SK-N-MC (cell line): ENCODE data around the gene CLIP2.
A peak's percentile ranks its signal among the peaks of the same experiment; 100 is the strongest.
"Not testable (repeated sequence)": the region's sequence is repeated elsewhere in the genome, so short reads cannot be mapped to it uniquely, and the experiment has no call there.

ENCODE experiments used
- DNase-seq: peaks from one replicate; pipeline ENCODE4 v3.0.0-alpha.2; 2011; ENCODE audit warnings: low read depth, low spot score
- H3K27ac ChIP-seq: fragments of 200-600 bp; sonication (generic); 2 replicates; pipeline ENCODE4 v1.5.1; 2016; ENCODE audit warnings: mixed run types
- H3K36me3 ChIP-seq: fragments of 200-600 bp; sonication (generic); 2 replicates; pipeline ENCODE4 v1.6.1; 2017; ENCODE audit warnings: antibody characterized with exemption, low read length, mixed read lengths; ENCODE audit not compliant: insufficient read depth
- H3K4me3 ChIP-seq: fragments of 200-600 bp; sonication (generic); 2 replicates; pipeline ENCODE4 v1.5.1; 2016
- H3K9ac ChIP-seq: fragments of 200-600 bp; sonication (generic); 2 replicates; pipeline ENCODE4 v1.8.0; 2017; ENCODE audit warnings: mixed run types, mixed read lengths; ENCODE audit not compliant: insufficient read length
- H3K9me3 ChIP-seq: fragments of 200-600 bp; sonication (generic); 2 replicates; pipeline ENCODE4 v1.6.1; 2017; ENCODE audit warnings: low read depth, mild to moderate bottlenecking, antibody characterized with exemption, low read length, moderate library complexity, mixed read lengths
- EZH2 ChIP-seq: fragments of 200-600 bp; sonication (generic); IDR thresholded peaks from one replicate; pipeline ENCODE4 v1.6.1; 2017; ENCODE audit warnings: antibody characterized with exemption
- FOXP2 ChIP-seq: optimal IDR thresholded peaks from 2 replicates; pipeline ENCODE3; 2011; ENCODE audit warnings: mild to moderate bottlenecking, moderate library complexity; ENCODE audit not compliant: insufficient read depth; ENCODE audit errors: extremely low read length, control extremely low read depth
- POLR2AphosphoS5 ChIP-seq: IDR thresholded peaks from 2 replicates; pipeline ENCODE4 v1.6.1; 2012; ENCODE audit warnings: mild to moderate bottlenecking, low read depth, low read length, borderline replicate concordance

The CLIP2 gene

GRCh38 chr7:74417419-74417971 is 128.3 kb downstream of the CLIP2 start:
- no peak for DNase-seq
- H3K4me3 ChIP-seq = no peak overlapping the region
- no peaks in the 10 kb centered on the region for H3K9me3 ChIP-seq
- H3K9ac ChIP-seq = no peak overlapping the region
- no peak for TF ChIP-seq POLR2AphosphoS5
- no peak for TF ChIP-seq EZH2
- TF ChIP-seq FOXP2 = no peak
- no peak overlapping the region for H3K27ac ChIP-seq
- H3K36me3 ChIP-seq = no peaks in the 10 kb centered on the region

- no peak for DNase-seq
- Histone ChIP-seq H3K4me3 (no peak overlapping the region), H3K36me3 (no peaks in the 10 kb centered on the region), H3K9ac (no peak overlapping the region), H3K27ac (peak overlapping the region; percentile 39; the same call in 1 of the 2 replicates), H3K9me3 (no peaks in the 10 kb centered on the region)
- TF ChIP-seq POLR2AphosphoS5 (no peak), FOXP2 (no peak), EZH2 (no peak)
Measured at GRCh38 chr7:74418076-74418475, 128.9 kb downstream of the CLIP2 start.

- TF ChIP-seq FOXP2 (no peak), POLR2AphosphoS5 (no peak), EZH2 (no peak)
- no peak overlapping the region for H3K4me3 ChIP-seq
- H3K27ac ChIP-seq = peak overlapping the region; percentile 42; the same call in 1 of the 2 replicates
- no peak overlapping the region for H3K9ac ChIP-seq
- no peak for DNase-seq
- H3K36me3 ChIP-seq = no peaks in the 10 kb centered on the region
- H3K9me3 ChIP-seq = no peaks in the 10 kb centered on the region
Measured at GRCh38 chr7:74418538-74418937, 129.3 kb downstream of the CLIP2 start.

GRCh38 chr7:74419232-74419631 is 130.0 kb downstream of the CLIP2 start:
- DNase-seq = not testable (repeated sequence)

GRCh38 chr7:74420006-74420405 is 130.8 kb downstream of the CLIP2 start:
- Histone ChIP-seq H3K36me3 (no peaks in the 10 kb centered on the region), H3K9me3 (no peaks in the 10 kb centered on the region), H3K27ac (peak overlapping the region; percentile 33; the same call in 1 of the 2 replicates), H3K4me3 (no peak overlapping the region), H3K9ac (no peak overlapping the region)
- TF ChIP-seq FOXP2 = no peak
- DNase-seq = no peak

More at GRCh38 chr7:74419232-74419631, 130.0 kb downstream of the CLIP2 start:
- H3K27ac ChIP-seq = peak overlapping the region; percentile 51
- not testable (repeated sequence) for H3K36me3 ChIP-seq, H3K4me3 ChIP-seq, H3K9ac ChIP-seq, H3K9me3 ChIP-seq

GRCh38 chr7:74424291-74424880 is 135.2 kb downstream of the CLIP2 start:
- no peak overlapping the region for H3K4me3 ChIP-seq
- TF ChIP-seq FOXP2 (no peak), POLR2AphosphoS5 (no peak), EZH2 (no peak)
- no peak overlapping the region for H3K9ac ChIP-seq
- no peaks in the 10 kb centered on the region for H3K9me3 ChIP-seq
- peak overlapping the region; percentile 68 for H3K27ac ChIP-seq
- H3K36me3 ChIP-seq = no peaks in the 10 kb centered on the region
- DNase-seq = no peak

- Histone ChIP-seq H3K36me3 (no peaks in the 10 kb centered on the region), H3K4me3 (no peak overlapping the region), H3K9ac (no peak overlapping the region), H3K9me3 (no peaks in the 10 kb centered on the region), H3K27ac (peak overlapping the region; percentile 96; the same call in 1 of the 2 replicates)
- no peak for DNase-seq
- no peak for TF ChIP-seq POLR2AphosphoS5
- TF ChIP-seq EZH2 = no peak
- no peak for TF ChIP-seq FOXP2
Measured at GRCh38 chr7:74428023-74428422, 138.8 kb downstream of the CLIP2 start.

- Histone ChIP-seq H3K9me3 (no peaks in the 10 kb centered on the region), H3K27ac (peak overlapping the region; percentile 82), H3K36me3 (no peaks in the 10 kb centered on the region), H3K9ac (peak overlapping the region; percentile 63), H3K4me3 (peak overlapping the region; percentile 54)
- DNase-seq = no peak
- TF ChIP-seq EZH2 (no peak), FOXP2 (no peak)
Measured at GRCh38 chr7:74429153-74429747, 140.0 kb downstream of the CLIP2 start.

- not testable (repeated sequence) for H3K36me3 ChIP-seq, H3K4me3 ChIP-seq, H3K9ac ChIP-seq, DNase-seq, H3K9me3 ChIP-seq
- H3K27ac ChIP-seq = peak overlapping the region; percentile 82
Measured at GRCh38 chr7:74430409-74430808, 141.2 kb downstream of the CLIP2 start.
